GM12878 (cell line): ENCODE results near the gene PDCD2.

ENCODE experiments used
- CHD2 ChIP-seq: IDR thresholded peaks from 2 replicates; pipeline ENCODE4 v1.6.1; 2011; ENCODE audit warnings: low read depth, low read length, improper control_type of control experiment, borderline replicate concordance
- CTCF ChIP-seq, 3 experiments: IDR thresholded peaks in 2 of 3; conservative IDR thresholded peaks in 1 of 3; 2 replicates each; pipeline ENCODE4 v1.5.1; 2011; ENCODE audit warnings: low read depth in 3 of 3, low read length in 3 of 3, mild to moderate bottlenecking in 3 of 3, control low read depth in 2 of 3, moderate library complexity in 2 of 3, inconsistent platforms in 1 of 3, mixed read lengths in 1 of 3; ENCODE audit not compliant: control insufficient read depth in 2 of 3, insufficient read depth in 1 of 3; ENCODE audit errors: extremely low read depth in 1 of 3
- EGR1 ChIP-seq, 2 experiments: IDR thresholded peaks; 1 replicate in 1 of 2; 2 replicates in 1 of 2; pipeline ENCODE4 v1.6.1; 2011 to 2012; ENCODE audit warnings: low read depth in 2 of 2, low read length in 2 of 2, borderline replicate concordance in 1 of 2, mild to moderate bottlenecking in 1 of 2, moderate library complexity in 1 of 2
- EZH2 ChIP-seq: IDR thresholded peaks from 2 replicates; pipeline ENCODE4 v1.6.1; 2012; ENCODE audit warnings: low read depth, mild to moderate bottlenecking, control low read depth, inconsistent platforms, low read length, borderline replicate concordance; ENCODE audit not compliant: control insufficient read depth
- KLF5 ChIP-seq: fragments of 450-650 bp; IDR thresholded peaks from 2 replicates; pipeline ENCODE4 v1.6.1; 2014; ENCODE audit warnings: mild to moderate bottlenecking; ENCODE audit not compliant: partially characterized antibody
- PAX8 ChIP-seq: fragments of 450-650 bp; IDR thresholded peaks from 2 replicates; pipeline ENCODE4 v1.6.1; 2017; ENCODE audit warnings: mild to moderate bottlenecking, moderate library complexity
- RFX5 ChIP-seq: IDR thresholded peaks from 2 replicates; pipeline ENCODE4 v1.6.1; 2011; ENCODE audit warnings: low read depth, low read length, improper control_type of control experiment
- TARDBP ChIP-seq: IDR thresholded peaks from 2 replicates; pipeline ENCODE4 v1.6.1; 2016; ENCODE audit warnings: borderline replicate concordance
- USF1 ChIP-seq: IDR thresholded peaks from 2 replicates; pipeline ENCODE4 v1.6.1; 2011; ENCODE audit warnings: borderline replicate concordance, low read depth, mild to moderate bottlenecking, moderate library complexity, mixed read lengths, low read length; ENCODE audit not compliant: insufficient read depth; ENCODE audit errors: extremely low read length

GRCh38 chr6:170590725-170591124, 6.3 kb upstream of the PDCD2 start:
- TF ChIP-seq EZH2 (no peak), EGR1 (IDR thresholded peaks at IDR 0.05; ENCODE audit: borderline replicate concordance in 1 of 2, low read depth in 2 of 2, low read length in 2 of 2) (no peak), RFX5 (no peak), TARDBP (no peak), CHD2 (no peak), CTCF (IDR thresholded peaks at IDR 0.05 in 2 of 3, conservative IDR thresholded peaks at IDR 0.05 in 1 of 3; ENCODE audit: control insufficient read depth in 2 of 3, extremely low read depth in 1 of 3, insufficient read depth in 1 of 3, low read depth in 3 of 3, low read length in 3 of 3) (no peak), KLF5 (no peak), USF1 (no peak), PAX8 (no peak)
